ENCODE measurements around the gene VLDLR. TPM values are rescaled to one million over a fixed set of nuclear protein-coding genes. Genes with fewer than 3 reads are reported as not detected.

VLDLR gene
- total and polyA plus RNA-seq, 11 donors: 15.1 to 177 (median 112) TPM

DNA sequence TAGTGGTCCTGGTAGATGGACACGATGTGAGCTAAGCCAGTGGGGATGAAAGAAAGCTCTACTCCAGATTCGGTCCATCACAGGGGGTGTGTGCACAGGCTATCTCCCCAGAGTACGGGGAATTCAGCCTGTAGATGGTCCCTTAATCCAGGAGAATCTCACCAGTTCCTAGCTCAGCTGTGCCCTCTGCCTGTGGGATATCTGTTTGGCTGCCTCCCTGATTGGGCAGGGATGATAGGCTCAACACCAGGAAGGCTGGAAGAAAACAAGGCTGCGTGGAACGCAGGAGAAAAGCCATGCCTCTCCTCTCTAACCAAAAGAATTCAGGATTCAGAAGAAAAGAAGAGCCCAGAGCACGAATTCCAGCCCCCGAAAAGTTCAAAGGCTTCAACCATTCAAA is 40.9 kb downstream of the VLDLR start:
- ATAC-seq: peak in 2 of 4 donors; percentile 13 to 16
- Histone ChIP-seq H3K27ac (peak overlapping the region in 10 of 12 donors; percentile 58 to 88 (median 74)), H3K27me3 (no peaks in the 10 kb centered on the region), H3K9me3 (no peaks in the 10 kb centered on the region), H3K36me3 (no peaks in the 10 kb centered on the region), H3K4me1 (peaks cover 0 to 44% (median 24%) of the 10 kb centered on the region in 12 donors), H3K4me3 (no peak overlapping the region)
- DNase-seq: no peak
- intact Hi-C loops (cut with DNase I): loop anchor here in 4 of 10 donors (5.0 to 10.0 kb wide), 4 partner anchors 40 to 152 kb away; partner anchors contain the start of gene VLDLR (in 1 of the 4)
- WGBS, 4 donors: 79 to 88% (median 80%) methylated on average over 7 of the region's 7 CpGs
- TF ChIP-seq POLR2A (IDR thresholded peaks at IDR 0.05): no peak
- TF ChIP-seq, protein P1, sequence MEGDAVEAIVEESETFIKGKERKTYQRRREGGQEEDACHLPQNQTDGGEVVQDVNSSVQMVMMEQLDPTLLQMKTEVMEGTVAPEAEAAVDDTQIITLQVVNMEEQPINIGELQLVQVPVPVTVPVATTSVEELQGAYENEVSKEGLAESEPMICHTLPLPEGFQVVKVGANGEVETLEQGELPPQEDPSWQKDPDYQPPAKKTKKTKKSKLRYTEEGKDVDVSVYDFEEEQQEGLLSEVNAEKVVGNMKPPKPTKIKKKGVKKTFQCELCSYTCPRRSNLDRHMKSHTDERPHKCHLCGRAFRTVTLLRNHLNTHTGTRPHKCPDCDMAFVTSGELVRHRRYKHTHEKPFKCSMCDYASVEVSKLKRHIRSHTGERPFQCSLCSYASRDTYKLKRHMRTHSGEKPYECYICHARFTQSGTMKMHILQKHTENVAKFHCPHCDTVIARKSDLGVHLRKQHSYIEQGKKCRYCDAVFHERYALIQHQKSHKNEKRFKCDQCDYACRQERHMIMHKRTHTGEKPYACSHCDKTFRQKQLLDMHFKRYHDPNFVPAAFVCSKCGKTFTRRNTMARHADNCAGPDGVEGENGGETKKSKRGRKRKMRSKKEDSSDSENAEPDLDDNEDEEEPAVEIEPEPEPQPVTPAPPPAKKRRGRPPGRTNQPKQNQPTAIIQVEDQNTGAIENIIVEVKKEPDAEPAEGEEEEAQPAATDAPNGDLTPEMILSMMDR (IDR thresholded peaks at IDR 0.05): peak in 2 of 12 donors; percentile 14 to 25

DNA sequence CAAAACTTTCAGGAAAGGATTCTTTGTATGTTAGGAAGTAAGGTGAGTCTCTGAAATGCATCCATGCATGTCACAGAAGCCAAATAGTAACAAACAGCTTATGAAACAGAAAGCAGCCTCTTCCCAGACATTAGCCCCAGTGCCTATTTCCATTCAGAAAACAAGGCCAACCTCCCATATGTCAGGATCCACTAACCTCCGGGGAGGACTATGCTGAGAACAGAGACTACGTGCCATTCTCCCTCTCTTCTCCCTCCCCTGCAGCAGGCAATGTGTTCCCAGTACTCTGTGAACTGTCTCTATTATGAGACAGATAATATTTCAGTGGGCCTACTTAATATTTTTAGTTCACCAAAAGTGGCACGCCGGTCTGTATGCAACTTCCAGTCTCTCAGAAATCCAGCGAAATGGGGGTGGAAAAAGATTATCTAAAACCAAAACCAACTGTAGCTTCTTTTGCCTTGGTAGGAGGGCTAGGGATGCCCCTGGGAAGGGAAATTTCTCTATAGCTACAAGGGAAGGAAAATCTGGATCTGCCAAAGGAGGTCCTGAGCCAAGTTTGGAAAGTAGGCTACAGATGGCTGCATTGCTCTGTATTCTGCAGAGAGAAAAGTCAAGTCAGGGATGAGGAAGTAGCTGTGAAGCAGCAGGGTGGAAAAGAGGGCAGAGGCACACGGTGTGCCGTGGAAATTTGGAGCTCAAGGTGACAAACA is 42.0 kb downstream of the VLDLR start:
- H3K4me1 ChIP-seq: peaks cover 0 to 44% (median 24%) of the 10 kb centered on the region in 12 donors
- H3K4me3 ChIP-seq: peak overlapping the region in 3 of 12 donors; percentile 3 to 18 (median 5)
- WGBS, 4 donors: 28 to 37% (median 35%) methylated on average over 7 of the region's 7 CpGs
- ATAC-seq (peak; percentile 88 to 94 (median 92)), DNase-seq (peak in 4 of 5 donors; percentile 23 to 48 (median 28))
- no peaks in the 10 kb centered on the region for H3K9me3 ChIP-seq
- H3K36me3 ChIP-seq: no peaks in the 10 kb centered on the region
- peak overlapping the region; percentile 58 to 88 (median 74) for H3K27ac ChIP-seq
- no peaks in the 10 kb centered on the region for H3K27me3 ChIP-seq
- TF ChIP-seq, protein P1 (IDR thresholded peaks at IDR 0.05): no peak
- no peak for TF ChIP-seq POLR2A (IDR thresholded peaks at IDR 0.05)
- intact Hi-C loops (cut with DNase I): loop anchor here in 4 of 10 donors (5.0 to 10.0 kb wide), 4 partner anchors 41 to 151 kb away; partner anchors contain the start of gene VLDLR (in 1 of the 4)

DNA sequence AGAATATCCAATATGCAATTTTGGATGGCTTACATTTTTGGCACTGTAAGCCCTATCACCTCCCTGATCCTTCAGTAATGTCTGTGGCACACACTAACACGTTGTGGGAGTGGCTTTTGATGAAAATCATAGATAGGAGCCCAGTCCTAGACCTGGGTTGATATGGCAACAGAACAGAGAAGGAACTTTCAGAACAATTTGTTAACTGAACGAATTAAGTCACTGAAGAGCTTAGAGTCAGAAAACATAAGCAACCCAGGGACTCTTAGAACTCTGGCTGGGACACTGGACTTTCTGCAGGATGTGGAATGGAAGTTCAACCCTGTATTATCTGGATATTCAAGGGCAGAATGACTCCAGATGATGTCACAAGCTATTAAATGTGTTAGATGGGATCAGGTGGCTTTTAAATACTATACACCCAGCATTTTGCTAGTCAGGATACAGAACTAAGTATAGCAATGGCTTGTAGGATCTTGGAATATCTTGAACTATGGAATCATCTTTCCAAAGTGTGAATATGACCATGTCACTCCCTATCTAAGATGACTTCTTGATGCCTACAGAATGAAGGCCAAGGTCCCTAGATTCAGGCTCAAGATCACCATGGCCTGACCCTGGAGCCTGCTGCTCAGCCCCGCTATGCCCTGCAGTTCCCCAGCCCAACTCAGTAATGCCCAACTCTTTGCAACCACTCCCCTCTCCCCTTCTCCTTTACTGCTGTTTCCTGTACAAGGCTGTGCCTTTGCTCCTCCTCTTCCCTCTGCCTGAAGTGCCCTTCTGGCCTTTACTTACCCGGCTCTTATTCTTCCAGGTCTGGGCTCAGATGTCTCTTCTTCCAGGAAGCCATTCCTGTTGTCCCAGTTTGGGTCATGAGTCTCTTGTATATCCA is 42.8 kb downstream of the VLDLR start:
- intact Hi-C loops (cut with DNase I): loop anchor here in 4 of 10 donors (5.0 to 10.0 kb wide), 4 partner anchors 42 to 150 kb away; partner anchors contain the start of gene VLDLR (in 1 of the 4)
- peak overlapping the region in 1 of 12 donors; percentile 3 for H3K4me3 ChIP-seq
- peak; percentile 9 to 39 (median 23) for ATAC-seq

DNA sequence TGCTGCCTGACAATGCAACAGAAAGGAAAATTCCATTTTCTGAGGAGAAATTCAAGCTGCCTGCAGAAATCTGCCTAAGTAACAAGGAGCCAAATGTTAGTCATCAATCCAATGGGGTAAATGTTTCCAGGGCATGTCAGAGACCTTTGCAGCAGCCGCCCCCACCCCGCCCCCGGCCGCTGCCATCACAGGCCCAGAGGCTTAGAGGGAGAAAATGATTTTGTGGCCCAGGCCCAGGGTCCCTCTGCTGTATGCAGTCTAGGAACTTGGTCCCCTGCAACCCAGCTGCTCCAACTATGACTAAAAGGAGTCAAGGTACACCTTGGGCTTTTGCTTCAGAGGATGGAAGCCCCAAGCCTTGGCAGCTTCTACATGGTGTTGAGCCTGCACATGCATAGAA is 45.0 kb downstream of the VLDLR start:
- no peak overlapping the region for H3K4me3 ChIP-seq
- WGBS, 4 donors: 97 to 100% (median 98%) methylated on average over 4 of the region's 4 CpGs
- H3K4me1 ChIP-seq: peaks cover 0 to 34% (median 24%) of the 10 kb centered on the region in 12 donors
- no peaks in the 10 kb centered on the region for H3K9me3 ChIP-seq
- no peaks in the 10 kb centered on the region for H3K27me3 ChIP-seq
- H3K36me3 ChIP-seq: no peaks in the 10 kb centered on the region
- ATAC-seq (no peak), DNase-seq (no peak)
- intact Hi-C loops (cut with DNase I): loop anchor here in 2 of 10 donors (10.0 kb wide), 2 partner anchors 58 to 148 kb away; no protein-coding TSS in a partner anchor
- no peak for TF ChIP-seq POLR2A (IDR thresholded peaks at IDR 0.05)
- TF ChIP-seq, protein P1 (IDR thresholded peaks at IDR 0.05): no peak
- no peak overlapping the region for H3K27ac ChIP-seq

More for the DNA sequence above, 42.8 kb downstream of the VLDLR start:
- Histone ChIP-seq H3K4me1 (peaks cover 0 to 44% (median 24%) of the 10 kb centered on the region in 12 donors), H3K27ac (peak overlapping the region; percentile 58 to 88 (median 74)), H3K36me3 (no peaks in the 10 kb centered on the region), H3K27me3 (no peaks in the 10 kb centered on the region), H3K9me3 (no peaks in the 10 kb centered on the region)
- 59 to 64% (median 61%) methylated on average over 4 of the region's 4 CpGs for WGBS, 4 donors
- TF ChIP-seq POLR2A (IDR thresholded peaks at IDR 0.05): no peak
- no peak for DNase-seq

Data from heart left ventricle (tissue), 16 donors.